Osteoblast (primary cell): ENCODE results near the gene FNDC5. TPM values are rescaled to one million over a fixed set of nuclear protein-coding genes. Genes with fewer than 3 reads are reported as not detected.

Experiments
- DNase-seq: peaks from one replicate; pipeline ENCODE4 v3.0.0; 2011; ENCODE audit warnings: low spot score, mixed read lengths; ENCODE audit not compliant: insufficient read length; ENCODE audit errors: missing footprints
- H2AFZ ChIP-seq: 2 replicates; pipeline ENCODE4 v1.6.0; 2011; ENCODE audit warnings: mild to moderate bottlenecking, low read length
- H3K27ac ChIP-seq: 2 replicates; pipeline ENCODE4 v1.5.1; 2011; ENCODE audit warnings: mild to moderate bottlenecking, low read depth, low read length, moderate library complexity
- H3K27me3 ChIP-seq: 2 replicates; pipeline ENCODE4 v1.6.0; 2012; ENCODE audit warnings: mild to moderate bottlenecking, control low read depth, inconsistent platforms, low read length, moderate library complexity; ENCODE audit not compliant: insufficient read depth
- H3K36me3 ChIP-seq: 2 replicates; pipeline ENCODE4 v1.5.1; 2011; ENCODE audit warnings: mild to moderate bottlenecking, low read length, control low read depth, moderate library complexity; ENCODE audit not compliant: insufficient read depth
- H3K4me1 ChIP-seq: 2 replicates; pipeline ENCODE4 v1.5.1; 2011; ENCODE audit warnings: mild to moderate bottlenecking, low read length, control low read depth, moderate library complexity; ENCODE audit not compliant: insufficient read depth
- H3K4me2 ChIP-seq: 2 replicates; pipeline ENCODE4 v1.6.0; 2011; ENCODE audit warnings: mild to moderate bottlenecking, low read length; ENCODE audit not compliant: insufficient read depth
- H3K4me3 ChIP-seq: fragments of 200-600 bp; sonication (generic); 3 replicates; pipeline ENCODE4 v1.5.1; 2012; ENCODE audit warnings: mild to moderate bottlenecking, low read length, inconsistent platforms; ENCODE audit not compliant: insufficient read depth
- H3K79me2 ChIP-seq: 2 replicates; pipeline ENCODE4 v1.6.0; 2012; ENCODE audit warnings: mild to moderate bottlenecking, low read length, control low read depth, inconsistent platforms; ENCODE audit not compliant: insufficient read depth
- H3K9me3 ChIP-seq: 2 replicates; pipeline ENCODE4 v1.5.1; 2011; ENCODE audit warnings: low read depth, low read length, control low read depth
- H4K20me1 ChIP-seq: 2 replicates; pipeline ENCODE4 v1.6.0; 2012; ENCODE audit warnings: mild to moderate bottlenecking, low read length, control low read depth; ENCODE audit not compliant: insufficient read depth
- total RNA-seq: library from RNA; depleted of rRNA; stranded (reverse); fragments of >200 nt; gene quantifications from 2 replicates; pipeline ENCODE4 v1.2.3, GENCODE V29; 2012
- TF ChIP-seq, protein P1 (sequence below): IDR thresholded peaks from 2 replicates; pipeline ENCODE4 v1.5.1; 2011; ENCODE audit warnings: mild to moderate bottlenecking, low read depth, low read length, moderate library complexity; ENCODE audit errors: extremely low read depth

FNDC5 gene
- total RNA-seq, 1 donor, result 0.36 TPM

GRCh38 chr1:32873484-32873883, 2.8 kb upstream of the FNDC5 start:
- no peaks in the 10 kb centered on the region for H4K20me1 ChIP-seq
- peaks cover 25% of the 10 kb centered on the region for H3K27me3 ChIP-seq
- H3K9me3 ChIP-seq, result no peaks in the 10 kb centered on the region
- H3K4me3 ChIP-seq, result no peak overlapping the region
- H3K27ac ChIP-seq, result no peak overlapping the region
- DNase-seq, result no peak
- TF ChIP-seq, protein P1, sequence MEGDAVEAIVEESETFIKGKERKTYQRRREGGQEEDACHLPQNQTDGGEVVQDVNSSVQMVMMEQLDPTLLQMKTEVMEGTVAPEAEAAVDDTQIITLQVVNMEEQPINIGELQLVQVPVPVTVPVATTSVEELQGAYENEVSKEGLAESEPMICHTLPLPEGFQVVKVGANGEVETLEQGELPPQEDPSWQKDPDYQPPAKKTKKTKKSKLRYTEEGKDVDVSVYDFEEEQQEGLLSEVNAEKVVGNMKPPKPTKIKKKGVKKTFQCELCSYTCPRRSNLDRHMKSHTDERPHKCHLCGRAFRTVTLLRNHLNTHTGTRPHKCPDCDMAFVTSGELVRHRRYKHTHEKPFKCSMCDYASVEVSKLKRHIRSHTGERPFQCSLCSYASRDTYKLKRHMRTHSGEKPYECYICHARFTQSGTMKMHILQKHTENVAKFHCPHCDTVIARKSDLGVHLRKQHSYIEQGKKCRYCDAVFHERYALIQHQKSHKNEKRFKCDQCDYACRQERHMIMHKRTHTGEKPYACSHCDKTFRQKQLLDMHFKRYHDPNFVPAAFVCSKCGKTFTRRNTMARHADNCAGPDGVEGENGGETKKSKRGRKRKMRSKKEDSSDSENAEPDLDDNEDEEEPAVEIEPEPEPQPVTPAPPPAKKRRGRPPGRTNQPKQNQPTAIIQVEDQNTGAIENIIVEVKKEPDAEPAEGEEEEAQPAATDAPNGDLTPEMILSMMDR, result no peak
- peaks cover 6% of the 10 kb centered on the region for H3K4me1 ChIP-seq
- no peaks in the 10 kb centered on the region for H3K36me3 ChIP-seq
- no peaks in the 10 kb centered on the region for H3K79me2 ChIP-seq
- H2AFZ ChIP-seq, result no peak overlapping the region
- H3K4me2 ChIP-seq, result no peak overlapping the region

DNA sequence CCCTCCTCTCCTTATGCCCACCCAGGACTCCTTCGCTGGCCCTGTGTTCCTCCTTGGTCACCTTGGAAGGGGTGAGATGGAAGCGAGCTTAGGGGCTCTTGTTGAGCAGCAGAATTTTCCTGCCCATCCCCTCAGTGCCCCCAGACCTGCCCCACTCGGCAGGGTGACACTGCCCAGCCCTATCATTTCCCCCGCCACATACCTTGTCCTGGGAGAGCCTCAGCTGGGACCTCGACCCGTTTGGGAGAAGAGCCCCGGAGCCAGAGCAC, 1.4 kb upstream of the FNDC5 start:
- H3K4me3 ChIP-seq, result no peak overlapping the region

GRCh38 chr1:32871364-32872191, 866 bp upstream of the FNDC5 start:
- Histone ChIP-seq H4K20me1 (no peaks in the 10 kb centered on the region), H3K4me2 (peak overlapping the region; percentile 77), H3K4me3 (peak overlapping the region; percentile 64), H3K27ac (no peak overlapping the region), H3K79me2 (no peaks in the 10 kb centered on the region), H3K27me3 (peaks cover 20% of the 10 kb centered on the region), H2AFZ (peak overlapping the region; percentile 63), H3K36me3 (no peaks in the 10 kb centered on the region), H3K4me1 (peaks cover 6% of the 10 kb centered on the region), H3K9me3 (no peaks in the 10 kb centered on the region)
- DNase-seq, result peak; percentile 85
- TF ChIP-seq, protein P1, result no peak

More for the DNA sequence above, 1.4 kb upstream of the FNDC5 start:
- H3K27ac ChIP-seq, result no peak overlapping the region
- no peaks in the 10 kb centered on the region for H3K36me3 ChIP-seq
- H3K4me1 ChIP-seq, result peaks cover 6% of the 10 kb centered on the region
- peak; percentile 41 for DNase-seq
- H3K79me2 ChIP-seq, result no peaks in the 10 kb centered on the region
- H4K20me1 ChIP-seq, result no peaks in the 10 kb centered on the region
- no peak overlapping the region for H3K4me2 ChIP-seq
- TF ChIP-seq, protein P1, result no peak
- H3K27me3 ChIP-seq, result peaks cover 20% of the 10 kb centered on the region
- H3K9me3 ChIP-seq, result no peaks in the 10 kb centered on the region
- no peak overlapping the region for H2AFZ ChIP-seq

DNA sequence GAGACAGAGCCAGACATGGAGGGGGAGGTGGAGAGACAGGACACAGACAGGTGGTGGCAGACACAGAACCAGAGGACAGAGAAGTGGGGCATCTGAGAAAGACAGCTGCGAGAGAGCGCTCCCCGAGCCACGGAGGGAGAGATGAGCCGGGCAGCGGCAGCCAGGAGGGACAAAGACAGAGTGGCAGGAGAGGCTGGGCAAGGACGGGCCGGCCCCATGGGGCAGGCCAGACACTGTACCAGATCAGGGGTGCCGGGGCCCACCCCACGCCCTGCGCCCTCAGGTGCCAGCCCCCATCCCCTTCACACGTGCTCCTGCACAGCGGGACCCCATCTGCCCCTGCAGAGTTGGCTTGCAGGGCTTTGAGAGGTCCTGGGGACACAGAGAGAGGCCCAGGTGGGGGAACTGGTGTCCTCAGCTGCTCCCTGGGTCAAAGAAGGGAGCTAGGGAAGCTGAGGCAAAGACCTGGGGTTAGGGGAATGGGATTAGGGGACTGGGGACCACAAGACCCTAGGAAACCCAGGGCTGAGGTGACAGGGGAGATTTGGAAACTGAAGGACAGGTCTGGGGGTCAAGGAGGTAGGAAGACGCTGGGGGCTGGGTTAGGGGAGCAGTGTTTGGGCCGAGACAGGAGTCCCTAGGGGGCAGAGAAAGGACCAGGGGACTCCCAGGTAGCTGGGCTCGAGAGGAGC, 643 bp downstream of the FNDC5 start:
- H4K20me1 ChIP-seq, result no peaks in the 10 kb centered on the region
- TF ChIP-seq, protein P1, result no peak
- DNase-seq, result peak; percentile 43
- H3K4me3 ChIP-seq, result peak overlapping the region; percentile 3
- no peaks in the 10 kb centered on the region for H3K36me3 ChIP-seq
- H2AFZ ChIP-seq, result no peak overlapping the region
- H3K9me3 ChIP-seq, result no peaks in the 10 kb centered on the region
- H3K4me1 ChIP-seq, result peaks cover 6% of the 10 kb centered on the region
- peaks cover 20% of the 10 kb centered on the region for H3K27me3 ChIP-seq
- no peak overlapping the region for H3K27ac ChIP-seq
- H3K4me2 ChIP-seq, result peak overlapping the region; percentile 54
- no peaks in the 10 kb centered on the region for H3K79me2 ChIP-seq
